ENCODE results near the gene CERS6. TPM values are rescaled to one million over a fixed set of nuclear protein-coding genes. Genes with fewer than 3 reads are reported as not detected.
"Not testable (repeated sequence)": the region's sequence is repeated elsewhere in the genome, so short reads cannot be mapped to it uniquely, and the experiment has no call there.

The CERS6 gene
- total and polyA plus RNA-seq, 2 experiments from 2014 or later, result 7.4 to 35.0 TPM

DNA sequence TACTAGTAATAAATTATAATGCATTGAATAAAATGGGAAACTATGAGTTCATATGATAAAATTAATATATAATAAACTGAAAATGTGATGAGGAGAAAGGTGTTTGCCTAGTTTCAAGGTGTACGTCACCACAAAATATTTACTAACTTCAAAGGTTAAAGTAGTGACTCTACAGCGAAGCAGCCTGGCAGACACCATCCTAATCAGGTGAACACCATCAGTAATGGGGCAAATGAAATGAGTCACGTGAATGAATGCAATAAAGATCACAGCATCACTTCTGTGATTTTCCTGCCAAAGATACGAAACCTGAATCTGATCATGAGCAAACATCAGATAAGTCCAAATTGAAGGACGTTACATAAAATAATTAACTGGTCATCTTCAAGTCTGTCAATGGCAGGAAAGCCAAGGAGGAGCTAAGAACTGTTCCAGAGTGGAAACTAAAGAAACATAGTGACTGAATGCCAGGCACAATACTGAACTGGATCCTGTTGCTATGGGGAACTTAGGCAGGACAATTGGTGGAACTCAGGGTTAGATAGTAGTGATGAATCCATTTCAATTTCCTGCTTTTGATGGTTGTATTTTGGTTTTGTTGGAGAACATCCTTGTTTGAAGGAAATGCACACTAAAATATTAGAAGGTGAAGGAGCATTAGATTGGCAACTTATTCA, 334.3 kb downstream of the CERS6 start (continued):
- TF ChIP-seq ZNF331 (CRISPR knock-in tag; IDR thresholded peaks at IDR 0.05; ENCODE audit: low read depth) (no peak), CREB1 (CRISPR knock-in tag; IDR thresholded peaks at IDR 0.05; ENCODE audit: low read depth) (no peak), STAT1 (IDR thresholded peaks at IDR 0.05; ENCODE audit: unreplicated experiment) (no peak), NANOG (IDR thresholded peaks at IDR 0.05; ENCODE audit: borderline replicate concordance) (no peak), POLR2AphosphoS5 (IDR thresholded peaks at IDR 0.05; ENCODE audit: low read depth) (no peak), JUNB (IDR thresholded peaks at IDR 0.05; ENCODE audit: unreplicated experiment) (no peak), ZNF114 (CRISPR knock-in tag; IDR thresholded peaks at IDR 0.05) (no peak)

DNA sequence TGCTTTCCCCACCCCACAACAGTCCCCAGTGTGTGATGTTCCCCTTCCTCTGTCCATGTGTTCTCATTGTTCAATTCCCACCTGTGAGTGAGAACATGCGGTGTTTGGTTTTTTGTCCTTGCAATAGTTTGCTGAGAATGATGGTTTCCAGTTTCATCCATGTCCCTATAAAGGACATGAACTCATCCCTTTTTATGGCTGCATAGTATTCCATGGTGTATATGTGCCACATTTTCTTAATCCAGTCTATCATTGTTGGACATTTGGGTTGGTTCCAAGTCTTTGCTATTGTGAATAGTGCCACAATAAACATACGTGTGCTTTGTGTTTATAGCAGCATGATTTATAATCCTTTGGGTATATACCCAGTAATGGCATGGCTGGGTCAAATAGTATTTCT, 335.1 kb downstream of the CERS6 start:
- not testable (repeated sequence) for H3K27me3 ChIP-seq (ENCODE audit: insufficient read depth); H3K27ac Mint-ChIP-seq; H3K36me3 Mint-ChIP-seq (ENCODE audit: low read depth); H3K36me3 ChIP-seq (ENCODE audit: insufficient read depth); H3K27me3 Mint-ChIP-seq (ENCODE audit: insufficient read depth, low read depth, poor library complexity); H3K4me2 ChIP-seq; H4K20me1 ChIP-seq (replicated peaks; ENCODE audit: insufficient read depth); H3K9me3 Mint-ChIP-seq; ATAC-seq; H2AFZ ChIP-seq; H3K27ac ChIP-seq (ENCODE audit: low read depth); H3K4me3 ChIP-seq; DNase-seq (ENCODE audit: low spot score); H3K4me1 Mint-ChIP-seq; H3K4me3 Mint-ChIP-seq; H3F3A ChIP-seq (replicated peaks; ENCODE audit: low read depth); H3K4me1 ChIP-seq (ENCODE audit: insufficient read depth); H3K79me2 ChIP-seq (replicated peaks; ENCODE audit: insufficient read depth)
- peaks cover 10% of the 10 kb centered on the region for H3K9me2 ChIP-seq (ENCODE audit: insufficient read depth)

DNA sequence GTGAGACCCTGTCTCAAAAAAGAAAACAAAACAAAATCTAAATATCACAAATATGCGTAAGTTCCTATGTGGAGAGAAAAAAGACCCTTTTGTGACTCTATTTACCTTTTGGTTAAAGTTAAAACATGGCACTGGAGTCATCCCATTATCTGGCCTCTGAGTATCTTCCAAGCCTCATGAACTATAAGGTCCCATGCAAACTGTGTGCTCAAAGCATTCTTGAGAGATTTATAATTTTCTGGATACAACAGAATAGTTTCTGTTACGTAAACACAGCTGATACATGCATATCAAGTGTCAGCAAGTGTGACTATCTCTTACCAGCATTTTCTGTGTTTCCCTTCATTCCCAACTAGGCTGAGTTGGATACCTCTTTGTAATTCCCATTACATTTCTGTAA, 337.5 kb downstream of the CERS6 start:
- Histone ChIP-seq H3K27me3 (ENCODE audit: insufficient read depth) (no peaks in the 10 kb centered on the region), H2AFZ (peak overlapping the region; percentile 69; the same call in 1 of the 2 replicates), H3K27ac (ENCODE audit: low read depth) (no peak overlapping the region), H3K79me2 (replicated peaks; ENCODE audit: insufficient read depth) (no peaks in the 10 kb centered on the region), H3K36me3 (ENCODE audit: insufficient read depth) (no peaks in the 10 kb centered on the region), H4K20me1 (replicated peaks; ENCODE audit: insufficient read depth) (no peaks in the 10 kb centered on the region), H3F3A (replicated peaks; ENCODE audit: low read depth) (no peaks in the 10 kb centered on the region), H3K4me2 (no peak overlapping the region), H3K4me1 (ENCODE audit: insufficient read depth) (peaks cover 1% of the 10 kb centered on the region), H3K4me3 (no peak overlapping the region), H3K9me2 (ENCODE audit: insufficient read depth) (peaks cover 8% of the 10 kb centered on the region; the same call in 1 of the 2 replicates)
- no peaks in the 10 kb centered on the region for H3K36me3 Mint-ChIP-seq (ENCODE audit: low read depth)
- no peak overlapping the region for H3K27ac Mint-ChIP-seq
- no peaks in the 10 kb centered on the region for H3K27me3 Mint-ChIP-seq (ENCODE audit: insufficient read depth, low read depth, poor library complexity)
- no peak for ATAC-seq
- H3K4me3 Mint-ChIP-seq, result no peak overlapping the region
- no peaks in the 10 kb centered on the region; the same call in 1 of the 3 replicates for H3K9me3 Mint-ChIP-seq
- H3K4me1 Mint-ChIP-seq, result peaks cover 8% of the 10 kb centered on the region
- DNase-seq (ENCODE audit: low spot score), result no peak
- no peak for TF ChIP-seq ZNF114 (CRISPR knock-in tag; IDR thresholded peaks at IDR 0.05)
- TF ChIP-seq, protein P1, sequence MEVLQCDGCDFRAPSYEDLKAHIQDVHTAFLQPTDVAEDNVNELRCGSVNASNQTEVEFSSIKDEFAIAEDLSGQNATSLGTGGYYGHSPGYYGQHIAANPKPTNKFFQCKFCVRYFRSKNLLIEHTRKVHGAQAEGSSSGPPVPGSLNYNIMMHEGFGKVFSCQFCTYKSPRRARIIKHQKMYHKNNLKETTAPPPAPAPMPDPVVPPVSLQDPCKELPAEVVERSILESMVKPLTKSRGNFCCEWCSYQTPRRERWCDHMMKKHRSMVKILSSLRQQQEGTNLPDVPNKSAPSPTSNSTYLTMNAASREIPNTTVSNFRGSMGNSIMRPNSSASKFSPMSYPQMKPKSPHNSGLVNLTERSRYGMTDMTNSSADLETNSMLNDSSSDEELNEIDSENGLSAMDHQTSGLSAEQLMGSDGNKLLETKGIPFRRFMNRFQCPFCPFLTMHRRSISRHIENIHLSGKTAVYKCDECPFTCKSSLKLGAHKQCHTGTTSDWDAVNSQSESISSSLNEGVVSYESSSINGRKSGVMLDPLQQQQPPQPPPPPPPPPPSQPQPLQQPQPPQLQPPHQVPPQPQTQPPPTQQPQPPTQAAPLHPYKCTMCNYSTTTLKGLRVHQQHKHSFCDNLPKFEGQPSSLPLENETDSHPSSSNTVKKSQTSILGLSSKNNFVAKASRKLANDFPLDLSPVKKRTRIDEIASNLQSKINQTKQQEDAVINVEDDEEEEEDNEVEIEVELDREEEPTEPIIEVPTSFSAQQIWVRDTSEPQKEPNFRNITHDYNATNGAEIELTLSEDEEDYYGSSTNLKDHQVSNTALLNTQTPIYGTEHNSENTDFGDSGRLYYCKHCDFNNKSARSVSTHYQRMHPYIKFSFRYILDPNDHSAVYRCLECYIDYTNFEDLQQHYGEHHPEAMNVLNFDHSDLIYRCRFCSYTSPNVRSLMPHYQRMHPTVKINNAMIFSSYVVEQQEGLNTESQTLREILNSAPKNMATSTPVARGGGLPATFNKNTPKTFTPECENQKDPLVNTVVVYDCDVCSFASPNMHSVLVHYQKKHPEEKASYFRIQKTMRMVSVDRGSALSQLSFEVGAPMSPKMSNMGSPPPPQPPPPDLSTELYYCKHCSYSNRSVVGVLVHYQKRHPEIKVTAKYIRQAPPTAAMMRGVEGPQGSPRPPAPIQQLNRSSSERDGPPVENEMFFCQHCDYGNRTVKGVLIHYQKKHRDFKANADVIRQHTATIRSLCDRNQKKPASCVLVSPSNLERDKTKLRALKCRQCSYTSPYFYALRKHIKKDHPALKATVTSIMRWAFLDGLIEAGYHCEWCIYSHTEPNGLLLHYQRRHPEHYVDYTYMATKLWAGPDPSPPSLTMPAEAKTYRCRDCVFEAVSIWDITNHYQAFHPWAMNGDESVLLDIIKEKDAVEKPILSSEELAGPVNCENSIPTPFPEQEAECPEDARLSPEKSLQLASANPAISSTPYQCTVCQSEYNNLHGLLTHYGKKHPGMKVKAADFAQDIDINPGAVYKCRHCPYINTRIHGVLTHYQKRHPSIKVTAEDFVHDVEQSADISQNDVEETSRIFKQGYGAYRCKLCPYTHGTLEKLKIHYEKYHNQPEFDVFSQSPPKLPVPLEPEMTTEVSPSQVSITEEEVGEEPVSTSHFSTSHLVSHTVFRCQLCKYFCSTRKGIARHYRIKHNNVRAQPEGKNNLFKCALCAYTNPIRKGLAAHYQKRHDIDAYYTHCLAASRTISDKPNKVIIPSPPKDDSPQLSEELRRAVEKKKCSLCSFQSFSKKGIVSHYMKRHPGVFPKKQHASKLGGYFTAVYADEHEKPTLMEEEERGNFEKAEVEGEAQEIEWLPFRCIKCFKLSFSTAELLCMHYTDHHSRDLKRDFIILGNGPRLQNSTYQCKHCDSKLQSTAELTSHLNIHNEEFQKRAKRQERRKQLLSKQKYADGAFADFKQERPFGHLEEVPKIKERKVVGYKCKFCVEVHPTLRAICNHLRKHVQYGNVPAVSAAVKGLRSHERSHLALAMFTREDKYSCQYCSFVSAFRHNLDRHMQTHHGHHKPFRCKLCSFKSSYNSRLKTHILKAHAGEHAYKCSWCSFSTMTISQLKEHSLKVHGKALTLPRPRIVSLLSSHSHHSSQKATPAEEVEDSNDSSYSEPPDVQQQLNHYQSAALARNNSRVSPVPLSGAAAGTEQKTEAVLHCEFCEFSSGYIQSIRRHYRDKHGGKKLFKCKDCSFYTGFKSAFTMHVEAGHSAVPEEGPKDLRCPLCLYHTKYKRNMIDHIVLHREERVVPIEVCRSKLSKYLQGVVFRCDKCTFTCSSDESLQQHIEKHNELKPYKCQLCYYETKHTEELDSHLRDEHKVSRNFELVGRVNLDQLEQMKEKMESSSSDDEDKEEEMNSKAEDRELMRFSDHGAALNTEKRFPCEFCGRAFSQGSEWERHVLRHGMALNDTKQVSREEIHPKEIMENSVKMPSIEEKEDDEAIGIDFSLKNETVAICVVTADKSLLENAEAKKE (CRISPR knock-in tag; IDR thresholded peaks at IDR 0.05), result no peak
- TF ChIP-seq POLR2AphosphoS5 (IDR thresholded peaks at IDR 0.05; ENCODE audit: low read depth), result no peak
- no peak for TF ChIP-seq ZNF331 (CRISPR knock-in tag; IDR thresholded peaks at IDR 0.05; ENCODE audit: low read depth)
- no peak for TF ChIP-seq JUNB (IDR thresholded peaks at IDR 0.05; ENCODE audit: unreplicated experiment)
- TF ChIP-seq, protein P2, sequence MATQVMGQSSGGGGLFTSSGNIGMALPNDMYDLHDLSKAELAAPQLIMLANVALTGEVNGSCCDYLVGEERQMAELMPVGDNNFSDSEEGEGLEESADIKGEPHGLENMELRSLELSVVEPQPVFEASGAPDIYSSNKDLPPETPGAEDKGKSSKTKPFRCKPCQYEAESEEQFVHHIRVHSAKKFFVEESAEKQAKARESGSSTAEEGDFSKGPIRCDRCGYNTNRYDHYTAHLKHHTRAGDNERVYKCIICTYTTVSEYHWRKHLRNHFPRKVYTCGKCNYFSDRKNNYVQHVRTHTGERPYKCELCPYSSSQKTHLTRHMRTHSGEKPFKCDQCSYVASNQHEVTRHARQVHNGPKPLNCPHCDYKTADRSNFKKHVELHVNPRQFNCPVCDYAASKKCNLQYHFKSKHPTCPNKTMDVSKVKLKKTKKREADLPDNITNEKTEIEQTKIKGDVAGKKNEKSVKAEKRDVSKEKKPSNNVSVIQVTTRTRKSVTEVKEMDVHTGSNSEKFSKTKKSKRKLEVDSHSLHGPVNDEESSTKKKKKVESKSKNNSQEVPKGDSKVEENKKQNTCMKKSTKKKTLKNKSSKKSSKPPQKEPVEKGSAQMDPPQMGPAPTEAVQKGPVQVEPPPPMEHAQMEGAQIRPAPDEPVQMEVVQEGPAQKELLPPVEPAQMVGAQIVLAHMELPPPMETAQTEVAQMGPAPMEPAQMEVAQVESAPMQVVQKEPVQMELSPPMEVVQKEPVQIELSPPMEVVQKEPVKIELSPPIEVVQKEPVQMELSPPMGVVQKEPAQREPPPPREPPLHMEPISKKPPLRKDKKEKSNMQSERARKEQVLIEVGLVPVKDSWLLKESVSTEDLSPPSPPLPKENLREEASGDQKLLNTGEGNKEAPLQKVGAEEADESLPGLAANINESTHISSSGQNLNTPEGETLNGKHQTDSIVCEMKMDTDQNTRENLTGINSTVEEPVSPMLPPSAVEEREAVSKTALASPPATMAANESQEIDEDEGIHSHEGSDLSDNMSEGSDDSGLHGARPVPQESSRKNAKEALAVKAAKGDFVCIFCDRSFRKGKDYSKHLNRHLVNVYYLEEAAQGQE (IDR thresholded peaks at IDR 0.05; ENCODE audit: unreplicated experiment), result no peak
- no peak for TF ChIP-seq STAT1 (IDR thresholded peaks at IDR 0.05; ENCODE audit: unreplicated experiment)
- TF ChIP-seq EZH2phosphoT487 (IDR thresholded peaks at IDR 0.05; ENCODE audit: unreplicated experiment), result no peak
